Measurements from ENCODE around the gene NFRKB. TPM values are rescaled to one million over a fixed set of nuclear protein-coding genes. Genes with fewer than 3 reads are reported as not detected.

NFRKB gene
- total RNA-seq = 10 to 100 TPM; 42.0 to 45.2 TPM

GRCh38 chr11:129895126-129896041 lies at the start of gene NFRKB:
Gene NFRKB (minus strand): TSS chr11:129895578. CDS start chr11:129892849, 2,729 bp downstream.

Other genes with a start within 250 kb of the NFRKB start
- 1 to 10 TPM; 3.5 to 3.9 TPM for gene TMEM45B, start 79.7 kb downstream of the NFRKB start, total RNA-seq
- 10 to 100 TPM; 12.6 to 14.9 TPM for gene PRDM10, start 107.3 kb upstream of the NFRKB start, total RNA-seq
- 10 to 100 TPM; 24.5 to 25.1 TPM for gene APLP2, start 174.3 kb upstream of the NFRKB start, total RNA-seq

Measured in activated naive CD4-positive, alpha-beta T cell treated with anti-CD3 and anti-CD28 coated beads, Interleukin-2, amount 10 ng/mL, durations not matched to agents 5 hours and 36 hours (primary cell).